Measurements from ENCODE around the gene SEMA3C. TPM values are rescaled to one million over a fixed set of nuclear protein-coding genes. Genes with fewer than 3 reads are reported as not detected.

SEMA3C gene
- total RNA-seq, 2 experiments from 2014 or later = 0.08 TPM

- Mint-ChIP-seq H3K27ac (no peak overlapping the region), H3K36me3 (ENCODE audit: low read depth) (no peaks in the 10 kb centered on the region), H3K4me1 (ENCODE audit: low read depth) (no peaks in the 10 kb centered on the region), H3K4me3 (no peak overlapping the region), H3K27me3 (no peaks in the 10 kb centered on the region), H3K9me3 (peaks cover 2% of the 10 kb centered on the region)
- Histone ChIP-seq H3K4me3 (ENCODE audit: low read length) (no peak overlapping the region), H3K36me3 (ENCODE audit: insufficient read depth, low read length) (no peaks in the 10 kb centered on the region), H3K27ac (ENCODE audit: low read depth in 1 of 2, low read length in 2 of 2) (no peak overlapping the region), H3K4me1 (ENCODE audit: insufficient read depth, low read length) (no peaks in the 10 kb centered on the region), H3K9me3 (ENCODE audit: control insufficient read depth in 1 of 2, insufficient read depth in 1 of 2, low read length in 2 of 2) (no peaks in the 10 kb centered on the region), H3K27me3 (ENCODE audit: control insufficient read depth in 1 of 2, insufficient read depth in 2 of 2, low read length in 2 of 2) (no peaks in the 10 kb centered on the region)
- no peak for TF ChIP-seq CTCF (IDR thresholded peaks at IDR 0.05)
- intact Hi-C loops (cut with DNase I, micrococcal nuclease) = no loop called here
- DNase-seq (no peak), ATAC-seq (ENCODE audit: poor library complexity) (no peak)
- CTCF ChIA-PET = no interaction called here
- POLR2A ChIA-PET = no interaction called here
Observed at GRCh38 chr7:80824253-80824652, 94.6 kb downstream of the SEMA3C start.

- TF ChIP-seq CTCF (IDR thresholded peaks at IDR 0.05) = no peak
- ChIA-PET POLR2A (no interaction called here), CTCF (no interaction called here)
- no peaks in the 10 kb centered on the region for H3K36me3 Mint-ChIP-seq (ENCODE audit: low read depth)
- peaks cover 2% of the 10 kb centered on the region for H3K9me3 Mint-ChIP-seq
- H3K4me3 ChIP-seq (ENCODE audit: low read length) = no peak overlapping the region
- H3K27ac Mint-ChIP-seq = no peak overlapping the region
- H3K27ac ChIP-seq (ENCODE audit: low read depth in 1 of 2, low read length in 2 of 2) = no peak overlapping the region
- H3K36me3 ChIP-seq (ENCODE audit: insufficient read depth, low read length) = no peaks in the 10 kb centered on the region
- H3K9me3 ChIP-seq (ENCODE audit: control insufficient read depth in 1 of 2, insufficient read depth in 1 of 2, low read length in 2 of 2) = no peaks in the 10 kb centered on the region
- no peak for ATAC-seq (ENCODE audit: poor library complexity)
- intact Hi-C loops (cut with DNase I, micrococcal nuclease) = no loop called here
- H3K4me1 Mint-ChIP-seq (ENCODE audit: low read depth) = no peaks in the 10 kb centered on the region
- no peak overlapping the region for H3K4me3 Mint-ChIP-seq
- no peak for DNase-seq
- no peaks in the 10 kb centered on the region for H3K4me1 ChIP-seq (ENCODE audit: insufficient read depth, low read length)
- no peaks in the 10 kb centered on the region for H3K27me3 ChIP-seq (ENCODE audit: control insufficient read depth in 1 of 2, insufficient read depth in 2 of 2, low read length in 2 of 2)
- H3K27me3 Mint-ChIP-seq = no peaks in the 10 kb centered on the region
Observed at GRCh38 chr7:80823057-80823456, 95.8 kb downstream of the SEMA3C start.

- Mint-ChIP-seq H3K36me3 (ENCODE audit: low read depth) (no peaks in the 10 kb centered on the region), H3K27me3 (no peaks in the 10 kb centered on the region), H3K27ac (no peak overlapping the region), H3K4me1 (ENCODE audit: low read depth) (no peaks in the 10 kb centered on the region), H3K9me3 (peaks cover 2% of the 10 kb centered on the region), H3K4me3 (no peak overlapping the region)
- CTCF ChIA-PET = no interaction called here
- H3K27ac ChIP-seq (ENCODE audit: low read depth in 1 of 2, low read length in 2 of 2) = no peak overlapping the region
- intact Hi-C loops (cut with DNase I, micrococcal nuclease) = no loop called here
- no peak overlapping the region for H3K4me3 ChIP-seq (ENCODE audit: low read length)
- POLR2A ChIA-PET = no interaction called here
- no peaks in the 10 kb centered on the region for H3K9me3 ChIP-seq (ENCODE audit: control insufficient read depth in 1 of 2, insufficient read depth in 1 of 2, low read length in 2 of 2)
- DNase-seq (no peak), ATAC-seq (ENCODE audit: poor library complexity) (no peak)
- H3K36me3 ChIP-seq (ENCODE audit: insufficient read depth, low read length) = no peaks in the 10 kb centered on the region
- H3K27me3 ChIP-seq (ENCODE audit: control insufficient read depth in 1 of 2, insufficient read depth in 2 of 2, low read length in 2 of 2) = no peaks in the 10 kb centered on the region
- H3K4me1 ChIP-seq (ENCODE audit: insufficient read depth, low read length) = no peaks in the 10 kb centered on the region
- no peak for TF ChIP-seq CTCF (IDR thresholded peaks at IDR 0.05)
Observed at GRCh38 chr7:80821771-80822319, 97.0 kb downstream of the SEMA3C start.

All from CD4-positive, alpha-beta T cell (primary cell).